Type B pancreatic cell (in vitro differentiated cells): ENCODE results near the gene ARCN1. TPM values are rescaled to one million over a fixed set of nuclear protein-coding genes. Genes with fewer than 3 reads are reported as not detected.
A peak's percentile ranks its signal among the peaks of the same experiment; 100 is the strongest.
"Not testable (repeated sequence)": the region's sequence is repeated elsewhere in the genome, so short reads cannot be mapped to it uniquely, and the experiment has no call there.

Experiments
- DNase-seq: peaks from one replicate; pipeline ENCODE4 v3.0.0; 2021; ENCODE audit warnings: mixed read lengths; ENCODE audit not compliant: unreplicated experiment; ENCODE audit errors: extremely low spot score
- H3K27ac Mint-ChIP-seq: 2 replicates; pipeline ENCODE4 v1.8.0; 2021; ENCODE audit warnings: mild to moderate bottlenecking, mixed read lengths
- H3K27me3 Mint-ChIP-seq: 2 replicates; pipeline ENCODE4 v1.8.0; 2021; ENCODE audit warnings: mixed read lengths
- H3K36me3 Mint-ChIP-seq: 2 replicates; pipeline ENCODE4 v1.8.0; 2021; ENCODE audit warnings: mixed read lengths
- H3K4me1 Mint-ChIP-seq: one replicate; pipeline ENCODE4 v1.8.0; 2021; ENCODE audit warnings: mixed read lengths; ENCODE audit not compliant: unreplicated experiment
- H3K4me3 Mint-ChIP-seq: 2 replicates; pipeline ENCODE4 v1.8.0; 2021; ENCODE audit warnings: mild to moderate bottlenecking, mixed read lengths
- H3K9me3 Mint-ChIP-seq: 2 replicates; pipeline ENCODE4 v1.8.0; 2021; ENCODE audit warnings: mixed read lengths
- total RNA-seq: library from RNA; stranded (reverse); gene quantifications from 2 replicates; pipeline ENCODE4 v1.2.1, GENCODE V29; 2021; ENCODE audit warnings: low replicate concordance
- TF ChIP-seq, protein P1 (sequence below): fragments of 200-600 bp; sonication (generic); conservative IDR thresholded peaks from 2 replicates; pipeline ENCODE4 v1.5.0; 2021; ENCODE audit warnings: antibody characterized with exemption, mild to moderate bottlenecking

The ARCN1 gene
- total RNA-seq, 1 donor from 2014 or later = 139 TPM

DNA sequence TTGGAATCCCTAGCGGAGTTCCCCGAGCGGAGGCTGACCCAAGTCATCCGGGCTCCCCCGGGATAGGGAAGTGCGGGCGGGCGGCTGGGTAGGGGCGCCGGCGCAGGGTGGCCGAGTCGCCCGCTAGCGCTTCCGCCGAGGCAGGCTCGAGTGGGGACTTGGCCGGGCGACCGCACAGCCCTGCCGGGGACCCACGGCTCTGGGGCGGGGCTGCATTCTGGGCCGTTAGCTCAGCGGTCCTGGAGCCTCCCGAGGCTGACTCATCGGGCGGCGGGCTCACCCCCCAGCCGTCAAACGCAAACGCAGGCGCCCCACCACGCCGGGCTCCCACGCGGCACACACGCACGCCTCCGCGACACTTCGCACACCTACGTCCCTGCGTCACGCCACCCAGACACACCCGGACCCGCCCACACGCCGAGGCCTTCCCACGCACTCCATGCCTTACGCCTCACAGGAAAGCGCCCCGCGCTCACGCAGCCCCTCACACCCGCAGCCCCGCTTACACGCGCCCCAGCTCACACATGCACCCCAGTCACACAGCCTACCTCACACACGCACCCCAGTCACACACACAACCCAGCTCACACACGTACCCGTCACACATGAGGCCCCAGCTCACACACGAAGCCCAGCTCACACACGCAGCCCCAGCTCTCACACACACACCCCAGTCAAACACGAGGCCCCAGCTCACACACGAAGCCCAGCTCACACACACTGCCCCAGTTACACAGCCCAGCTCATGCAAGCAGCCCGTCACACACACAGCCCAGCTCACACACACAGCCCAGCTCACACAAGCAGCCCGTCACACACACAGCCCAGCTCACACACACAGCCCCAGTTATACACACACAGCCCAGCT, 36.4 kb downstream of the ARCN1 start:
- Mint-ChIP-seq H3K9me3 (no peaks in the 10 kb centered on the region), H3K27ac (peak overlapping the region; percentile 78), H3K4me1 (peaks cover 53% of the 10 kb centered on the region), H3K4me3 (peak overlapping the region; percentile 91), H3K27me3 (peaks cover 39% of the 10 kb centered on the region), H3K36me3 (no peaks in the 10 kb centered on the region)
- TF ChIP-seq, protein P1, sequence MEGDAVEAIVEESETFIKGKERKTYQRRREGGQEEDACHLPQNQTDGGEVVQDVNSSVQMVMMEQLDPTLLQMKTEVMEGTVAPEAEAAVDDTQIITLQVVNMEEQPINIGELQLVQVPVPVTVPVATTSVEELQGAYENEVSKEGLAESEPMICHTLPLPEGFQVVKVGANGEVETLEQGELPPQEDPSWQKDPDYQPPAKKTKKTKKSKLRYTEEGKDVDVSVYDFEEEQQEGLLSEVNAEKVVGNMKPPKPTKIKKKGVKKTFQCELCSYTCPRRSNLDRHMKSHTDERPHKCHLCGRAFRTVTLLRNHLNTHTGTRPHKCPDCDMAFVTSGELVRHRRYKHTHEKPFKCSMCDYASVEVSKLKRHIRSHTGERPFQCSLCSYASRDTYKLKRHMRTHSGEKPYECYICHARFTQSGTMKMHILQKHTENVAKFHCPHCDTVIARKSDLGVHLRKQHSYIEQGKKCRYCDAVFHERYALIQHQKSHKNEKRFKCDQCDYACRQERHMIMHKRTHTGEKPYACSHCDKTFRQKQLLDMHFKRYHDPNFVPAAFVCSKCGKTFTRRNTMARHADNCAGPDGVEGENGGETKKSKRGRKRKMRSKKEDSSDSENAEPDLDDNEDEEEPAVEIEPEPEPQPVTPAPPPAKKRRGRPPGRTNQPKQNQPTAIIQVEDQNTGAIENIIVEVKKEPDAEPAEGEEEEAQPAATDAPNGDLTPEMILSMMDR = no peak
- no peak for DNase-seq

DNA sequence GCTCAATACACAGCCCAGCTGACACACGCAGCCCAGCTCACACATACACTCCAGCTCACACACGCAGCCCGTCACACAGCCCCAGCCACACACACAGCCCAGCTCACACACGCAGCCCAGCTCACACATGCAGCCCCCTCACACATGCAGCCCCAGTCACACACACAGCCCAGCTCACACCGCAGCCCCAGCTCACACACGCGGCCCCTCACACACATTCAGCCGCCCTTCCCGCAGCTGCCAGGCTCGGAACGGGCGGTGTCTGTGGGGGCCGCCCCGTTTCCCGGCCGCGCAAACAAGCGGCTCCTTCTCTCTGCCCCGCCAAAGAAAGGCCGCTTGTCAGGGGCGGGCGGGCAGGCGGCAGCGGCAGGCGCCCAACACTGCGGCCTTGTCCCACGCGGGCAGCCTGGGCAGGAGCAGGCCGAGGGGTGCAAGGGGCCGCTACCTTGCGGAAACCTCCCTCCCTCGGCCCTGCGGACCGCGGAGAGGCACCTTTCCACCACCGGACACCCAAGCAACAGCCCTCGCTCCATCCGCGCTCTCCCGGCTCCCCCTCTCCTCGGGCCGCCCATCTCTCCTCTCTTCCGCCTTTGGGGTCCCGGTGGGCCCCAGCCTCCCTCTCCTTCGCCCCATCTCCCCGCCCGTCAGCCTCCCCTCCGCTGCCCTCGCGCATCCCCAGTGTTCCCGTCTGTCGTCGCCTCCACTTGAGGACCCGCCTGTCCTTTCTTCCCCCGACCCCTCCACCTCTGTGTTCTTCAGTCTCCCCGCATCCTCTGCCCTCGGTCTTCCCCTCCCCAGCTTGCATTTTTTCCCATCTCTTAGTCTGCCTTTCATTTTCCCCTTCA, 37.4 kb downstream of the ARCN1 start:
- Mint-ChIP-seq H3K4me1 (peaks cover 45% of the 10 kb centered on the region), H3K36me3 (no peaks in the 10 kb centered on the region), H3K4me3 (peak overlapping the region; percentile 91), H3K27me3 (peaks cover 42% of the 10 kb centered on the region), H3K27ac (peak overlapping the region; percentile 78), H3K9me3 (no peaks in the 10 kb centered on the region)
- DNase-seq = no peak
- TF ChIP-seq, protein P1 = no peak

DNA sequence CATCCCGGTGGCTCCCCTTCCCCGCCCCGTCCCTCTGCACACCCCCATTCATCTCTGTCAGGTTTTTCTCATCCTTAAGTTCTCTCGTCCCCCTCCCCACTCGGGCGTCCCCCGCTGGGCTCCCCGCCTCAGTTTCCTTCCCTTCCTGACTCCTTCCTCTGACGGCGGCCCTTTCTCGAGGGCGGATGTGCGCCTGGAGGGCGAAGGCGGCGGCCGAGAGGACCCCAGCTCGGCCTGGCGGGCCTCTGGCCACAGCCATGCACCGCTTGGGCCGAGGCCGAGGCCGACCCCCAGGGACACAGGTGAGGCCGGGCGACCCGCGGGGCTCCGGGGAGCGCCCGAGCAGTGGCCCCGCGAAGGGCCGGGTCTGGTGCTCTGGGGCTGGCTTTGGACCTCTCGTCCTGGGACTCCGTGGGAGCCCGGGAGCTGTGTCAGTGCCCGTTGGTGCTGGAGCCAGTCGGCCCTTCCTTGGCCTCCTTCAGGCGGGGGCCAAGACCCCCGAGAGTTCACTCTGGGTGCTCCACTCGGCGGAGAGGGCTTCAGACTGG, 38.1 kb downstream of the ARCN1 start:
- TF ChIP-seq, protein P1 = no peak
- H3K36me3 Mint-ChIP-seq = no peaks in the 10 kb centered on the region
- no peaks in the 10 kb centered on the region for H3K9me3 Mint-ChIP-seq
- H3K4me1 Mint-ChIP-seq = peaks cover 43% of the 10 kb centered on the region
- H3K4me3 Mint-ChIP-seq = peak overlapping the region; percentile 72
- no peak for DNase-seq
- H3K27ac Mint-ChIP-seq = no peak overlapping the region
- peaks cover 42% of the 10 kb centered on the region for H3K27me3 Mint-ChIP-seq

DNA sequence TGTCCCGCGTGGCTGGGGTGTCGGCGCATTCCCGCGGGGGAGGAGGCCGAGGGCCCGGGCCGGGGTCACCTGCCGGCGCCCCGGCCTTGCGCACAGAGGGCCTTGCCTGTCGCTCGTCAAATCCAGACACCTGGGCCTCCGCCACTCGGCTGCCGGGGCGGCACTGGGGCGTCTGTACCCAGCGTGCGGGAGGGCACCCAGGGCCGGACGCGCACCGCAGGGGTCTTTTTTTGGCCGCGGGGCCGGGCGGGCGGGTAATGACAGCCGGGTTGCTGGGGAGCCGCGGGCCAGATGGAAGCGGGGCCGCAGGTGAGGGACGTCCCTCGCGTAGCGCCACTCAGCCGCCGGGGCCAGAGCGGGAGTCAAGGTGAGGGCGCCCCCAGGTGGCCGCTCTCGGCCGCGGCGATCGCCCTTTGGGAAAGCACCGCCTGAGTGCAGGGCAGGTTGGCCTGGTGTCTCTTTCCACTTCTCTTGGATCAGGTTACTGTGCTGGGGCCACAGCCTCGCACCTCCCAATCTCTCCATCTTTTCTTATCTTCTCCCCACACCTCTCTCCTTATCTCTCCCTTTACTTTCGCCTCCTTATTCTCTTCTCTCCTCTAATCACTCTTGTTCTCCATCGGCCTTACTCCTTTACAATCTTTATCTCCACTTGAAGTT, 38.7 kb downstream of the ARCN1 start:
- H3K36me3 Mint-ChIP-seq = no peaks in the 10 kb centered on the region
- peak overlapping the region; percentile 49 for H3K27ac Mint-ChIP-seq
- no peaks in the 10 kb centered on the region for H3K9me3 Mint-ChIP-seq
- peak overlapping the region; percentile 71 for H3K4me3 Mint-ChIP-seq
- H3K27me3 Mint-ChIP-seq = peaks cover 42% of the 10 kb centered on the region
- peak; percentile 87 for DNase-seq
- TF ChIP-seq, protein P1 = peak; percentile 91
- H3K4me1 Mint-ChIP-seq = peaks cover 42% of the 10 kb centered on the region

DNA sequence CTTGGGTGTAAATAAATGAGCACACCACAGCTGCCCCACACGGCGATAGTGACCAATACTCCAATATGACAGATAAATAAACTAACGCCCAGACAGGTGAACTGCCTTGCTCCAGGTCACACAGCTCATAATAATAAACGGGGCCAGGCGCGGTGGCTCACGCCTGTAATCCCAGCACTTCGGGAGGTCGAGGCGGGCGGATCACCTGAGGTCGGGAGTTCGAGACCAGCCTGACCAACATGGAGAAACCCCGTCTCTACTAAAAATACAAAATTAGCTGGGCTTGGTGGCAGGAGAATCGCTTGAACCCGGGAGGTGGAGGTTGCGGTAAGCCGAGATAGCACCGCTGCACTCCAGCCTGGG, 39.2 kb downstream of the ARCN1 start:
- peak overlapping the region; percentile 49 for H3K27ac Mint-ChIP-seq
- H3K9me3 Mint-ChIP-seq, DNase-seq, H3K36me3 Mint-ChIP-seq: not testable (repeated sequence)
- H3K4me1 Mint-ChIP-seq = peaks cover 42% of the 10 kb centered on the region
- H3K4me3 Mint-ChIP-seq = peak overlapping the region; percentile 71
- peaks cover 38% of the 10 kb centered on the region for H3K27me3 Mint-ChIP-seq
